Neural progenitor cell (in vitro differentiated cells): ENCODE results near the gene MSANTD3. TPM values are rescaled to one million over a fixed set of nuclear protein-coding genes. Genes with fewer than 3 reads are reported as not detected.

Source experiments
- DNase-seq: peaks from one replicate; pipeline ENCODE4 v3.0.0-alpha.2; 2016; ENCODE audit warnings: low spot score
- H2AFZ ChIP-seq: fragments of 200-600 bp; sonication (generic); replicated peaks from 2 replicates; pipeline ENCODE4 v1.6.1; 2016; ENCODE audit warnings: antibody characterized with exemption
- H3F3A ChIP-seq: fragments of 200-600 bp; sonication (generic); 2 replicates; pipeline ENCODE4 v1.6.1; 2016; ENCODE audit warnings: antibody characterized with exemption, low read depth
- H3K27ac ChIP-seq: fragments of 200-600 bp; sonication (generic); 2 replicates; pipeline ENCODE4 v1.5.1; 2016; ENCODE audit warnings: mild to moderate bottlenecking
- H3K27me3 ChIP-seq: fragments of 200-600 bp; sonication (generic); 2 replicates; pipeline ENCODE4 v1.6.1; 2016; ENCODE audit warnings: mild to moderate bottlenecking, moderate library complexity
- H3K36me3 ChIP-seq: fragments of 200-600 bp; sonication (generic); 2 replicates; pipeline ENCODE4 v1.5.1; 2016
- H3K4me1 ChIP-seq: fragments of 200-600 bp; sonication (generic); 2 replicates; pipeline ENCODE4 v1.6.1; 2016; ENCODE audit warnings: mixed run types
- H3K4me2 ChIP-seq: fragments of 200-600 bp; sonication (generic); 2 replicates; pipeline ENCODE4 v1.6.1; 2016
- H3K4me3 ChIP-seq: fragments of 200-600 bp; sonication (generic); 2 replicates; pipeline ENCODE4 v1.5.1; 2016
- H3K79me2 ChIP-seq: fragments of 200-600 bp; sonication (generic); 2 replicates; pipeline ENCODE4 v1.6.1; 2016; ENCODE audit warnings: low read depth
- H3K9ac ChIP-seq: fragments of 200-600 bp; sonication (generic); 2 replicates; pipeline ENCODE4 v1.6.1; 2016
- H3K9me3 ChIP-seq: fragments of 200-600 bp; sonication (generic); 2 replicates; pipeline ENCODE4 v1.5.1; 2016; ENCODE audit warnings: low read depth
- H4K20me1 ChIP-seq: fragments of 200-600 bp; sonication (generic); 2 replicates; pipeline ENCODE4 v1.6.1; 2016; ENCODE audit warnings: low read depth
- H3K27ac Mint-ChIP-seq: 3 replicates; pipeline ENCODE4 v1.8.0; 2021; ENCODE audit warnings: mixed read lengths
- H3K27me3 Mint-ChIP-seq: 2 replicates; pipeline ENCODE4 v1.8.0; 2022; ENCODE audit warnings: low read depth, mild to moderate bottlenecking, inconsistent platforms, moderate library complexity, mixed read lengths; ENCODE audit not compliant: insufficient read depth
- H3K36me3 Mint-ChIP-seq: 3 replicates; pipeline ENCODE4 v1.8.0; 2021; ENCODE audit warnings: mixed read lengths
- H3K4me1 Mint-ChIP-seq: 3 replicates; pipeline ENCODE4 v1.8.0; 2021; ENCODE audit warnings: mixed read lengths
- H3K4me3 Mint-ChIP-seq: 3 replicates; pipeline ENCODE4 v1.8.0; 2021; ENCODE audit warnings: mild to moderate bottlenecking, moderate library complexity, mixed read lengths
- H3K9me3 Mint-ChIP-seq: 3 replicates; pipeline ENCODE4 v1.8.0; 2020; ENCODE audit warnings: mixed read lengths
- CTCF ChIP-seq: fragments of 200-600 bp; sonication (generic); IDR thresholded peaks from 2 replicates; pipeline ENCODE4 v1.5.1; 2017; ENCODE audit warnings: antibody characterized with exemption, mild to moderate bottlenecking
- EZH2 ChIP-seq: fragments of 200-600 bp; sonication (generic); IDR thresholded peaks from 2 replicates; pipeline ENCODE4 v1.6.1; 2017; ENCODE audit warnings: antibody characterized with exemption, mild to moderate bottlenecking, moderate library complexity
- EZH2phosphoT487 ChIP-seq: fragments of 200-600 bp; sonication (generic); IDR thresholded peaks from 2 replicates; pipeline ENCODE4 v1.6.1; 2017; ENCODE audit warnings: antibody characterized with exemption
- total RNA-seq: library from RNA; depleted of rRNA; stranded (reverse); fragments of >200 nt; gene quantifications from 2 replicates; pipeline ENCODE4 v1.2.3, GENCODE V29; 2015; ENCODE audit warnings: low replicate concordance

Gene MSANTD3
- total RNA-seq, 1 donor from 2014 or later: 67.7 TPM

- H3F3A ChIP-seq: peaks cover 3% of the 10 kb centered on the region
Measured at GRCh38 chr9:100394032-100394695, 32.8 kb upstream of the MSANTD3 start.

GRCh38 chr9:100394816-100395215, 32.1 kb upstream of the MSANTD3 start:
- Mint-ChIP-seq H3K27me3 (no peaks in the 10 kb centered on the region), H3K4me1 (no peaks in the 10 kb centered on the region), H3K9me3 (peaks cover 13% of the 10 kb centered on the region), H3K4me3 (no peak overlapping the region), H3K27ac (no peak overlapping the region), H3K36me3 (peaks cover 14% of the 10 kb centered on the region)
- no peaks in the 10 kb centered on the region for H3K4me1 ChIP-seq
- no peak for DNase-seq
- no peak overlapping the region for H3K9ac ChIP-seq
- H3K27me3 ChIP-seq: no peaks in the 10 kb centered on the region
- no peak overlapping the region for H3K4me3 ChIP-seq
- H3K36me3 ChIP-seq: peaks cover 4% of the 10 kb centered on the region
- no peak overlapping the region for H2AFZ ChIP-seq
- no peak for TF ChIP-seq EZH2
- no peak for TF ChIP-seq CTCF
- no peak for TF ChIP-seq EZH2phosphoT487
- H3K79me2 ChIP-seq: no peaks in the 10 kb centered on the region
- no peak overlapping the region for H3K27ac ChIP-seq
- peaks cover 3% of the 10 kb centered on the region for H3F3A ChIP-seq
- H3K4me2 ChIP-seq: no peak overlapping the region
- H4K20me1 ChIP-seq: no peaks in the 10 kb centered on the region
- peaks cover 6% of the 10 kb centered on the region for H3K9me3 ChIP-seq

More at GRCh38 chr9:100394032-100394695, 32.8 kb upstream of the MSANTD3 start:
- Mint-ChIP-seq H3K9me3 (peaks cover 13% of the 10 kb centered on the region), H3K36me3 (peaks cover 17% of the 10 kb centered on the region), H3K4me1 (no peaks in the 10 kb centered on the region), H3K27ac (no peak overlapping the region), H3K27me3 (no peaks in the 10 kb centered on the region), H3K4me3 (no peak overlapping the region)
- H3K36me3 ChIP-seq: peaks cover 4% of the 10 kb centered on the region
- no peak overlapping the region for H3K4me2 ChIP-seq
- H3K79me2 ChIP-seq: no peaks in the 10 kb centered on the region
- H3K27me3 ChIP-seq: no peaks in the 10 kb centered on the region
- TF ChIP-seq EZH2phosphoT487 (no peak), CTCF (no peak), EZH2 (no peak)
- no peak overlapping the region for H3K4me3 ChIP-seq
- no peak for DNase-seq
- peaks cover 6% of the 10 kb centered on the region for H3K9me3 ChIP-seq
- H3K4me1 ChIP-seq: no peaks in the 10 kb centered on the region
- H3K9ac ChIP-seq: no peak overlapping the region
- no peak overlapping the region for H2AFZ ChIP-seq
- H4K20me1 ChIP-seq: no peaks in the 10 kb centered on the region
- H3K27ac ChIP-seq: no peak overlapping the region

GRCh38 chr9:100396769-100397168, 30.2 kb upstream of the MSANTD3 start:
- no peaks in the 10 kb centered on the region for H4K20me1 ChIP-seq
- no peak overlapping the region for H2AFZ ChIP-seq
- TF ChIP-seq EZH2: no peak
- TF ChIP-seq EZH2phosphoT487: no peak
- TF ChIP-seq CTCF: no peak
- H3K79me2 ChIP-seq: no peaks in the 10 kb centered on the region
- no peak overlapping the region for H3K4me2 ChIP-seq
- peaks cover 1% of the 10 kb centered on the region for H3K9me3 ChIP-seq
- DNase-seq: no peak
- H3F3A ChIP-seq: peaks cover 3% of the 10 kb centered on the region
- no peak overlapping the region for H3K27ac ChIP-seq
- no peaks in the 10 kb centered on the region for H3K4me1 ChIP-seq
- Mint-ChIP-seq H3K27ac (no peak overlapping the region), H3K4me3 (no peak overlapping the region), H3K4me1 (no peaks in the 10 kb centered on the region), H3K36me3 (peaks cover 11% of the 10 kb centered on the region), H3K27me3 (no peaks in the 10 kb centered on the region), H3K9me3 (peaks cover 10% of the 10 kb centered on the region)
- no peaks in the 10 kb centered on the region for H3K27me3 ChIP-seq
- H3K9ac ChIP-seq: no peak overlapping the region
- H3K36me3 ChIP-seq: peaks cover 2% of the 10 kb centered on the region
- H3K4me3 ChIP-seq: no peak overlapping the region
